Thymus (tissue), 11 donors: ENCODE measurements around the gene ATP2B3. TPM values are rescaled to one million over a fixed set of nuclear protein-coding genes. Genes with fewer than 3 reads are reported as not detected.
A peak's percentile ranks its signal among the peaks of the same experiment; 100 is the strongest.

Source experiments
- DNase-seq, 9 donors: peaks; one replicate each; pipeline ENCODE4 v3.0.0-alpha.2; 2013; ENCODE audit warnings: low spot score in 9 of 9, low read depth in 6 of 9, missing footprints in 1 of 9
- H3K27ac ChIP-seq, 2 donors: one replicate each; pipeline ENCODE4 v1.5.1; 2013; ENCODE audit warnings: control low read depth in 1 of 2, low read depth in 1 of 2, low read length in 1 of 2, mild to moderate bottlenecking in 1 of 2, moderate library complexity in 1 of 2
- H3K27me3 ChIP-seq, 2 donors: one replicate each; pipeline ENCODE4 v1.5.1; 2013; ENCODE audit warnings: low read length in 1 of 2; ENCODE audit not compliant: control insufficient read depth in 2 of 2, insufficient read depth in 1 of 2
- H3K36me3 ChIP-seq, 2 donors: one replicate each; pipeline ENCODE4 v1.5.1; 2013; ENCODE audit warnings: low read length in 1 of 2, mild to moderate bottlenecking in 1 of 2, moderate library complexity in 1 of 2; ENCODE audit not compliant: control insufficient read depth in 2 of 2, insufficient read depth in 2 of 2
- H3K4me1 ChIP-seq, 2 donors: one replicate each; pipeline ENCODE4 v1.5.1; 2013; ENCODE audit warnings: low read length in 2 of 2; ENCODE audit not compliant: control insufficient read depth in 2 of 2, insufficient read depth in 2 of 2
- H3K4me3 ChIP-seq, 2 donors: one replicate each; pipeline ENCODE4 v1.5.1; 2013; ENCODE audit warnings: low read length in 2 of 2, control low read depth in 1 of 2, mild to moderate bottlenecking in 1 of 2
- H3K9me3 ChIP-seq, 2 donors: one replicate each; pipeline ENCODE4 v1.5.1; 2013; ENCODE audit warnings: low read length in 1 of 2, mild to moderate bottlenecking in 1 of 2; ENCODE audit not compliant: control insufficient read depth in 2 of 2, insufficient read depth in 1 of 2
- WGBS: extraction: QIAGEN DNeasy Blood & Tissue Kit; methylation state at CpG from one replicate; pipeline ENCODE4 v1.1.7; 2013; 5-methylcytosine and 5-hydroxymethylcytosine counted together
- polyA plus RNA-seq: library from polyadenylated mRNA; stranded (reverse); fragments of 200-250 nt; gene quantifications from one replicate; pipeline ENCODE4 v1.2.3, GENCODE V29; 2013
- total RNA-seq: library from RNA; stranded (reverse); fragments of 120-200 nt; gene quantifications from one replicate; pipeline ENCODE4 v1.2.4, GENCODE V29; 2013
- donor health status: healthy.

The ATP2B3 gene
- total and polyA plus RNA-seq, 2 donors, result 0.02 to 0.09 TPM

- peaks cover 0 to 27% of the 10 kb centered on the region in 2 donors for H3K27me3 ChIP-seq
- H3K4me1 ChIP-seq, result no peaks in the 10 kb centered on the region
- no peaks in the 10 kb centered on the region for H3K9me3 ChIP-seq
- no peak overlapping the region for H3K4me3 ChIP-seq
- no peak for DNase-seq
- no peaks in the 10 kb centered on the region for H3K36me3 ChIP-seq
- no peak overlapping the region for H3K27ac ChIP-seq
- 79% methylated on average over 18 of the region's 20 CpGs for WGBS
Observed at GRCh38 chrX:153530411-153531129, 13.1 kb downstream of the ATP2B3 start.

GRCh38 chrX:153533091-153533490, 15.6 kb downstream of the ATP2B3 start:
- H3K27me3 ChIP-seq, result peaks cover 3 to 5% of the 10 kb centered on the region in 2 donors
- H3K4me3 ChIP-seq, result no peak overlapping the region
- no peaks in the 10 kb centered on the region for H3K36me3 ChIP-seq
- no peaks in the 10 kb centered on the region for H3K4me1 ChIP-seq
- 85% methylated on average over 15 of the region's 15 CpGs for WGBS
- DNase-seq, result no peak
- no peak overlapping the region for H3K27ac ChIP-seq
- H3K9me3 ChIP-seq, result no peaks in the 10 kb centered on the region

DNA sequence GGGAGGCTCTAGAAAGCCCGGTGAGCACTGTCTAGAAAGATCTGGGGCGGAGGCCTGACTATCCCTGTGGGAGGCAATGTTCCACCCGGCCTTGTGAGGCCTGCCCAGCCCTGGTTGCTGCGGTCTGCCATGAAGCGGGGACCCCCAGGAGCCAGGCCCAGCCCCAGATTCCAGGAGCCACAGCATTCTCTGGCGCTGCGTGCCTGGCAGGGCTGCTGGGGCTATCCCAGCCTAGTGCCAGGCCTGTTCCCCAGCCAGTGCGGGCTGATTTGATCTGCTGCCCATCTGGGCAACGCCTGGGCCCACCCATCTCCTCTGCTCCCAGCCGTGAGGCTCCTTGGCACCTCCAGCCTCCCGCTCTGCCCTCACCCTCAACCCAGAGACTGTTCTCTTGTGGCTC, 19.6 kb downstream of the ATP2B3 start:
- Histone ChIP-seq H3K4me3 (no peak overlapping the region), H3K27me3 (peaks cover 3 to 14% of the 10 kb centered on the region in 2 donors), H3K9me3 (no peaks in the 10 kb centered on the region), H3K27ac (no peak overlapping the region), H3K4me1 (no peaks in the 10 kb centered on the region), H3K36me3 (no peaks in the 10 kb centered on the region)
- no peak for DNase-seq
- 87% methylated on average over 11 of the region's 11 CpGs for WGBS

DNA sequence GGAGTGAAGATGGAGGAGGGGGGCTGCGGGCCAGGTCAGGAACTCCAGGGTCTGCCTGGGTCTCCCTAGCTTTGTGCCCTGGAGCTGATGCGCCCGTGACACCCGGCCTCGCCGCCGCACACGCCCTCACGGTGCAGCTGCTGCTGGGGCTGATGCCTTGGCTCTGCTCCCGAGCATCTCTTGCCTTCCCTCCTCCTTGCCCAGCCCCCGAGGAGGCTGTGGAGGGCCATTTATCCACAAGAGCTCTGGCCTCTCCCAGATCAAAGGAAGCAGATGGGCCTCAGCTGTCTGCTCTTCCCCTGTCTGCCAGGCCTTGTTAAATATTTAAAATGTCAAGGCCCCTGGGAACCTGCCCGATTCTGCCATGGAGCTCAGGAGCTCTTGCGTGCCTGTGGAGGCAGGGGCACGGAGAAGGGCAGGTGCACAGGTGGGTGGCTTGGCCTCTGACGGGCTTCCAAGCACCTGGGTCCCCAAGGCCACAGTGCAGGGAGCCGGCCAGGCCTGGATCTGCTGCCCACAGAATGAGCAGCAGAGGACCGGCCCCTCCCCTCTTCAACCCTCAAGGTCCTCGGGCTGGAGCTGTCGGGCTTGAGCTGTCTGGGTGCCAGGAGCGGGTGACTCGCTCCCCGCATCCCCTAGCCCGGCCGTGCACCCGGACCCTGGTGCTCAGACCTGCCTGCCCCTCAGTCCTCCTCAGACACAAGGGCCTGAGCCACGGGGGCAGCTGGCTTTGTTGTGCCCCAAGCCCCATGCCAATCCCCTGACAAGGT, 20.3 kb downstream of the ATP2B3 start:
- WGBS, result 90% methylated on average over 26 of the region's 26 CpGs
- Histone ChIP-seq H3K4me3 (no peak overlapping the region), H3K27ac (no peak overlapping the region), H3K9me3 (no peaks in the 10 kb centered on the region), H3K27me3 (peaks cover 3 to 14% of the 10 kb centered on the region in 2 donors), H3K36me3 (no peaks in the 10 kb centered on the region), H3K4me1 (no peaks in the 10 kb centered on the region)
- DNase-seq, result no peak

- H3K4me3 ChIP-seq, result no peak overlapping the region
- H3K4me1 ChIP-seq, result no peaks in the 10 kb centered on the region
- no peaks in the 10 kb centered on the region for H3K9me3 ChIP-seq
- DNase-seq, result no peak
- peaks cover 3 to 14% of the 10 kb centered on the region in 2 donors for H3K27me3 ChIP-seq
- 88% methylated on average over 17 of the region's 17 CpGs for WGBS
- H3K27ac ChIP-seq, result no peak overlapping the region
- H3K36me3 ChIP-seq, result no peaks in the 10 kb centered on the region
Observed at GRCh38 chrX:153538424-153538823, 21.0 kb downstream of the ATP2B3 start.

- Histone ChIP-seq H3K27me3 (peaks cover 3 to 14% of the 10 kb centered on the region in 2 donors), H3K4me3 (no peak overlapping the region), H3K4me1 (no peaks in the 10 kb centered on the region), H3K36me3 (no peaks in the 10 kb centered on the region), H3K9me3 (no peaks in the 10 kb centered on the region), H3K27ac (no peak overlapping the region)
- 41% methylated on average over 31 of the region's 31 CpGs for WGBS
- peak in 7 of 9 donors; percentile 3 to 54 (median 8) for DNase-seq
Observed at GRCh38 chrX:153539171-153539978, 21.9 kb downstream of the ATP2B3 start.

- Histone ChIP-seq H3K27ac (no peak overlapping the region), H3K4me3 (no peak overlapping the region), H3K4me1 (no peaks in the 10 kb centered on the region), H3K36me3 (no peaks in the 10 kb centered on the region), H3K27me3 (peaks cover 3 to 14% of the 10 kb centered on the region in 2 donors), H3K9me3 (no peaks in the 10 kb centered on the region)
- WGBS, result 84% methylated on average over 9 of the region's 9 CpGs
- DNase-seq, result no peak
Observed at GRCh38 chrX:153539979-153540358, 22.5 kb downstream of the ATP2B3 start.

DNA sequence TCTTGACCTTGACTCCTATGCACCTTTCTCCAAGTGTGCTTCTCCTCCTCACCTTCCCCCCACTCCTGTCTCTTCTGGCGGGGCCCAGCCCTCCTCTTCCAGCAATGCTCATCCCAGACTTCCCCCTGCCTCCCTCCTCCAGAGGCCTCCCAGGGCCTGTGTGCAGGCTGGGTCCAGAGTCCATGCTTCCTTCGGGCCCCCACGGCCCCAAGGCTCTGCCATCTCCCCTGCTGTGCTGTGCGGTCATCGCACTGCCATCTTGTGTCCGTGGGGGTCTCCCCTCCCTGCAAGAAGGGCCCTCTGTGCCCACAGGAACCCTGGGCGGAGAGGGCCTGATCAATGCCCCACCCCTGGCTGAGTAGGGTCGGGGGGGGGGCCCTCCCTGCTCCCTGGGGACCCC, 27.3 kb downstream of the ATP2B3 start:
- Histone ChIP-seq H3K36me3 (no peaks in the 10 kb centered on the region), H3K27ac (no peak overlapping the region), H3K9me3 (no peaks in the 10 kb centered on the region), H3K27me3 (peaks cover 0 to 18% of the 10 kb centered on the region in 2 donors), H3K4me3 (no peak overlapping the region), H3K4me1 (no peaks in the 10 kb centered on the region)
- no peak for DNase-seq
- WGBS, result 90% methylated on average over 8 of the region's 8 CpGs

GRCh38 chrX:153546386-153546785, 28.9 kb downstream of the ATP2B3 start:
- H3K27ac ChIP-seq, result no peak overlapping the region
- H3K9me3 ChIP-seq, result no peaks in the 10 kb centered on the region
- H3K4me1 ChIP-seq, result no peaks in the 10 kb centered on the region
- peaks cover 0 to 12% of the 10 kb centered on the region in 2 donors for H3K27me3 ChIP-seq
- DNase-seq, result no peak
- no peak overlapping the region for H3K4me3 ChIP-seq
- no peaks in the 10 kb centered on the region for H3K36me3 ChIP-seq
- WGBS, result 94% methylated on average over 11 of the region's 11 CpGs
